Stimulated activated CD4-positive, alpha-beta T cell treated with anti-CD3 and anti-CD28 coated beads, TNF-alpha, amount 100 ng/mL, for 1 hour (primary cell): Measurements from ENCODE around the gene DNAH6.
"Not testable (repeated sequence)": the region's sequence is repeated elsewhere in the genome, so short reads cannot be mapped to it uniquely, and the experiment has no call there.

Experiments used
- DNase-seq, 3 donors: peaks; one replicate each; pipeline ENCODE4 v3.0.0-alpha.2; 2020; ENCODE audit warnings: low read depth in 3 of 3, low spot score in 1 of 3

The DNAH6 gene

GRCh38 chr2:84735389-84735788 is 219.1 kb downstream of the DNAH6 start:
- DNase-seq: no peak

- DNase-seq: peak in 2 of 3 donors; percentile 11 to 21
Observed at GRCh38 chr2:84741182-84741822, 225.0 kb downstream of the DNAH6 start.

- DNase-seq: no peak
Observed at GRCh38 chr2:84748341-84748740, 232.0 kb downstream of the DNAH6 start.

DNA sequence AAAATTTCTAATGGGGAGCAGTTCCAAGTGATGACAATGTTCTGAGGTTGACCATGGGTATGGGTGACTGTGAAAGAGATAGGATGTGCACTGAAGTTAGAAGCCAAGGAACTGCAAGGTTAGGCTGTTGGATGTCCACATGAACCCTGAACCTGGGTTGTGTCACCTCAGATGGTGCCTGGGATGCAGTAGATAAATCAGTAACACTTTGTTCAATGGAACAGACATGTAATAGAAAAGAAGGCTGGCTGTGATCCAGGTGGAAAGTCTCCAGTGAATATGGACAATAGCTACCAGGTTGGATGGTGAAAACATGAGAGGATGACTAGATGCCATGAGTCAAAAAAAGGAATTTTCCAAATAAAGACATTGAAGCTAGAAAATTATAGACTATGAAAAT is 233.1 kb downstream of the DNAH6 start:
- no peak for DNase-seq

DNA sequence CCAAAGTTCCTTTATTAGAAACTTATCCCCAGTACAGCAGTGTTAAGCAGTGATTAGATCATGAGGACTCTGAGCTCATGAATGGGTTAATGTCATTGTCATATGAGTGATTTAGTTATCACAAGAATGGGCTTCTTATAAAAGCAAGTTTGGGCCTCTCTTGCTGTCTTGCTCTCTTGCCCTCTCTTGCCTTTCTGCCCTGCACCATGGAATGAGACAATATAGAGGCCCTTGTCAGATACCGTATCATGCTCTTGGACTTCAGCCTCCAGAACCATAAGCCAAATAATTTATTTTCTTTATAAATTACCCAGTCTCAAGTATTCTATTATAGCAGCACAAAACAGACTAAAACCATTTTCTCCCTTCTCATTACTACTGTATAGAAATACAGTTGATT is 238.8 kb downstream of the DNAH6 start:
- no peak for DNase-seq

GRCh38 chr2:84757648-84758047 is 241.3 kb downstream of the DNAH6 start:
- no peak for DNase-seq

GRCh38 chr2:84766791-84767190 is 250.5 kb downstream of the DNAH6 start:
- DNase-seq: no peak

DNA sequence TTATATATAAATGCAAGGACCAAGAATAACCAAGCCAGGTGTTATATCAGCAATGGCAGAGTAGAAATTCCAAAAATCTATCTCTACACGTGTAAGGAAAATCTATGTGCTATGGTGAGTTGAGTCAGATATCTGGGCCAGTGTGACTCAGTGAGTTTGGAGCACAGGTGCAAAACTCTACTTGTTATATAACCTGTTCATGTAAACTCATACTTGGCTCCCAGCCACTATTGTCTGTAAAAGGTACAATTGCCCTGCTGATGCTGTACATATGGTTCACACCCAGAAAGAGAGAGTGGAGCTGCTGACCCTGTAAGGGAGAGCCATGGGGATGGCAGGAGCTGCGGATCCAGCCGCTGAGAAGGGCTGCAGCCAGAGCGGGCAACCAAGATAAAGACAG is 252.5 kb downstream of the DNAH6 start:
- no peak for DNase-seq

DNA sequence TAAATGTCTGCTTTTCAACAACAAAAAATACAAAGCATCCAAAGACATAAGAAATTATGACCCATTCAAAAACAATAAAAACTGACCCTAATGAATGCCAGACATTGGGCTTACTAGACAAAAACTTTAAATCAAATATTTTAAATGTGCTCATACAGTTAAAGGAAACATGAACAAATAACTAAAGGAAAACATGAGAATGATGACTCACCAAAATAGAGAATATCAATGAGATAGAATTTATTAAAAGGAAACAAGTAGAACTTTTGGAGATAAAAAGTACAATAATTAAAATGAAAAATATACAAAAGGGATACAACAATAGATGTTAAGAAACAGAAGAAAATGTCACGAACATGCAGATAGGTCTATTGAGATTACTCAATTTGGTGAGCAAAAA is 254.0 kb downstream of the DNAH6 start:
- DNase-seq: no peak

DNA sequence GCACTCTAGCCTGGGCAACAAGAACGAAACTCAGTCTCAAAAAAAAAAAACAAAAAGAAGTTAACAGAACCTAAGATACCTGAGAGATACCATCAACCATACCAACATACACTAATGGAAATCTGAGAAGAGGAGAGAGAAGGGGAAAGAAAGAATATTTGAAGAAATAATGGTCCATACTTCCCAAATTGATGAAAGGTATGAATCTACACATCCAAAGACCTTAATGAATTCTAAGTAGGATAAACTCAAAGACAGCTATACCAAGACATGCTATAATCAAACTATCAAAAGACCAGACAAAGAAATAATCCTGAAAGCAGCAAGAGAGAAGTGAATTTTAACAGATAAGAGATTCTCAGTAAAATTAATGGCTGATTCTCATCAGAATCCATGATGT is 255.0 kb downstream of the DNAH6 start:
- DNase-seq: no peak

DNA sequence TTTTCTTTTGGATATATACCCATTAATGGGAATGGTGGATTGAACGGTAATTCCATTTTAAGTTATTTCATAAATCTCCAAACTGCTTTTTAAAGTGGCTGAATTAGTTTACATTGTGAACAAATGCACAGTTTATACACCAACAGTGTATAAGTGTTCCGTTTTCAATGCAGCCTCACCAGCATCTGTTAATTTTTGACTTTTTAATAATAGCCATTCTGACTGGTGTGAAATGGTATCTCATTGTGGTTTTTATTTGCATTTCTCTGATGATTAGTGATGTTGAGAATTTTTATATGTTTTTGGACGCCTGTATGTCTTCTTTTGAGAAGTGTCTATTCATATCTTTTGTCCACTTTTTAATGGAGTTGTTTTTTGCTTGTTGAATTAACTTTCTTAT is 257.3 kb downstream of the DNAH6 start:
- not testable (repeated sequence) for DNase-seq

DNA sequence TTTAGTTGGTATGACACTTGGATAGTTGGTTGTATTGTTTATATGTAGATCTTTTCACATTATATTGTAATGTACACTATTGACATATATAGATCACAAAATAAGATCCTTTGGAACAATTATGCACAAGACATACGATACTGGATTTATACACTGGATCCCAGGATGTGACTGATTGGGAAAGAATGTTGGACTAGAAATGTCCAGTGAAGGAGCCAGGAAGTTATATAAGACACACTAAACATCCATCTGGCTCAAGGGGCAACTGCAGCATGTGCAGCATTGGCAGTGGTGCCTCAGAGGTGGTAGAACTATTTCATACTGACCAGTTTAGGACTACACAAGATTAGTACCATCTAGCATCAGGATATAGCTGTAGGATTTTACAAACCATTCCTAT is 259.7 kb downstream of the DNAH6 start:
- DNase-seq: no peak

GRCh38 chr2:84778911-84779690 is 262.8 kb downstream of the DNAH6 start:
- no peak for DNase-seq

DNA sequence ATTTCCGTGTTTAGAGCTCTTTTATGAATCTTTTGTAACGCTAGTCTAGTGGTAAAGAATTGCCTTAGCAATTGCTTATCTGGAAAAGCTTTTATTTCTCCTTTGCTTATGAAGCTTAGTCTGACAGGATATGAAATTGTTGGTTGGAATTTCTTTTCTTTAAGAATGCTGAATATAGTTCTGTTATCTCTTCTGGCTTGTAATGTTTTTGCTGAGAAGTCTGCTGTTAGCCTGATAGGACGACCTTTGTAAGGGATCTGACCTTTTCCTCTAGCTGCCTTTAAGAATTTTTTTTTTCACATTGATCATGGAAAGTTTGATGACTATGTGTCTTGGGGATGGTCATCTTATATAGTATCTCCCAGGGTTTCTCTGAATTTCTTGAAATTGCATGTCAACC is 263.5 kb downstream of the DNAH6 start:
- no peak for DNase-seq

DNA sequence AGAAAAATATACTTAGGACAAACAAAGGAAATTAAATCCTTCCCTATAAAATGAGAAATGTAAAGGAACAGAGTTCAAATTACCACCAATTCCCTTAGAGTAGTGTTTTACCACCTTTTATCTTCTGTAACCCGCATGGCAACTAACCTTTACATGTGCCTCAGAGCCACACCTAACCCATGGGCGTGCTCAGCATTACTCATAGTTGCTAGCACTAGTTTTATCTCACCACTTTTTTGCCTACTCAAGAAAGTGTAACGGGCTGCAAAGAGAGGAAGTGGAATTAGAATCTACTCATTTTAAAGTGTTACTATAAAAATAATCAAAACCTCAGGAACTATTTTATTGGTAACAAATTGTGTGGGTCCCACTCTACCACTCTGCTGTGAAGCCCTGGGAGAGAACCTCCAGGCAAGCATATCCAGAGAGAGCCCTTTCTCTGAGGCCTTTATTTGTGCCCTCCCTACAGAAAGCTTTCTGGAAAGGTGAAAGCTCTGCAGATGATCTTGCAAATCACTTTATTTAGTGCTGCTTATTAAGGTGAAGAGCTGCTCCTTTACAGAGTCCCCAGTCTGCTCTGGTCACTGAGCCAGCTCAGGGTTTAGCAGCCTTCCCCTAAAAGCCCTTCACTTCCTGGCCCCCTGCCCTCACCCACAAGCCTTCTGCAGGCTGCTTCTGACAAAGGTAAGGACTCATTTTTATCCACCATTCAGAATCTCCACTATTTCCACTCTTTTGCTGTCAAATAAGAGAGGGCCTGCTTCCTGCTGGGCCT is 265.8 kb downstream of the DNAH6 start:
- DNase-seq: peak in 2 of 3 donors; percentile 19 to 22

DNA sequence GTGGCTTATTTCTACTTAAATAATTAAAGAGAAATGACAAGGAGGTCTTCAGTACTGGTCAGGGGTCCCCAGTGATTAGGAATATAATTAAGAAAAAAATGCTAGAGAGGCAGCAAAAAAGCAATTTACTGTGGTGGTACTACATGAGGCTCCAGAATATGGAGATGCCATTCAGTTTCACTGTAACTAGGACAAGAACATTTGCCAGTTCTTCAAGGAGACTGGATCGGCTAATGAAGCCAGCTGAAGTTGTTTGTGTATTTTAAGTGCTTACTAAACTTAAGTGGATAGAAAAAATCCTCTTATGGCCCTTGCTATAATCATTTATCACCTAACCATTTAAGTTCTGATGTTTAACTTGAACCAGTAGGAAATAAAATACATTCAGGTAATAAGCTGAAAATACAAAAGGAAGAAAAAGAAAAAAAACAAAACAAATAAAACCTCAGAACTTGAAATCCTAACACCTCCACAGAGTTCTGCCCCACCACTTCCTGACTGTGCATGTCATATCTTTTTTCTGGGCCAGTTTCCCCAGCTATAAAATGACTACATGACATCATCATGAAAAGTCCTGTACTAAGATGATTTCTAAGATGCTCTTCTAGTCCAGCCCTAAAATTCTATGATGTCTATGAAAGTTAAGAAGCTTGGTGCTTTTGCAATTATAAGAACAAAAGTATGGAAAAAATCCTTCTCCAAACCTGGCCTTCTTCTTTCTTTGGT is 266.6 kb downstream of the DNAH6 start:
- DNase-seq: peak in 1 of 3 donors; percentile 3

DNA sequence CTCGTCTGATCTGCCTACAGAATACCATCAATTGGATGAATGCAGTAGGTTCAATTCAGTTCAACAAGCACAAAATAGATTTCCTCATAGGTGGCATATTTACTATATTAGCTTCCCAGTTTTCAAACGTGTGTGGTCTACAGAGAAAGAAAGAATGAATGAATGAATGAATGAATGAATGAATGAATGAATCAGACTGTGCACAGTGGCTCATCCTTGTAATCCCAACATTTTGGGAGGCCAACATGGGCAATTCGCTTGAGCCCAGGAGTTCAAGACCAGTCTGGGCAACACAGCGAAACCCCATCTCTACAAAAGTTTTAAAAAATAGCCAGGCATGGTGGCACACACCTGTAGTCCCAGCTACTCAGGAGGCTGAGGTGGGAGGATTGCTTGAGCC is 269.7 kb downstream of the DNAH6 start:
- DNase-seq: no peak

GRCh38 chr2:84786601-84787000 is 270.3 kb downstream of the DNAH6 start:
- DNase-seq: no peak

DNA sequence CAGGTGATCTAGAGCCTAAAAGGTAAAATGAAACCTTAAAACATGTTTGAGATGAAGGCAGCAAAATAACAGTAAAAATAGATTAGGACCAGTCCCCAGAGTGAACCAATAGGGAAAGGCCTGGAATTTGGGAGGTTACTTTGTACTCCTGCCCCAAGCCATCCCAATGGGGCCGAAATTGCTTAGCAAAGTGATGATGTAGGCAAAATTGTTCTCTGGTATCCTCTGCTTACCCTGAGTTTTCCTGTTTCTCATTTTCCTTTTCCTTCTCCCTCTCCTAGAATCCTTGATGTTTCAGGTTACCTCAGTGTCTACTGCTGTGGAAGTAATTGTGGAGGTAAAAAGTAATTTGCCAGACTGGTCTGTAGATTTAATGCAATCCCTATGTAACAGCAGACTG is 271.7 kb downstream of the DNAH6 start:
- DNase-seq: no peak

DNA sequence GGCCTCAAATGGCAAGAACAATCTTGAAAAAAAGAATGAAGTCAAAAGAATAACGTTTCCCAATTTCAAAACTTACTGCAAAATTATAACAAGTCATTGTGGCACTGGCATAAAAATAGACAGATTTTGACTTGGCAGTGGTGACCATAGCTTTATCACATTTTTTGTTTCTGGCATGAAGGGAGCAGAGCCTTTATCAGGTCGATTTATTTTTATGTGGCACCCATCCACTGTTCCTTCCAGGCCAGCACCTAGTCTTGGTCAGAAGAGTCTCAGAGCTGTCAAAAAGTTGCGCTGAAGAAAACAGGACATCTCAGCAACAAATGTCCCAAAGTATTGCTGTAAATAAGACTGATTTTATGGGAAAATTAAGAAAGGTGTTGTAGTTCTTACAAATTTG is 272.2 kb downstream of the DNAH6 start:
- no peak for DNase-seq

DNA sequence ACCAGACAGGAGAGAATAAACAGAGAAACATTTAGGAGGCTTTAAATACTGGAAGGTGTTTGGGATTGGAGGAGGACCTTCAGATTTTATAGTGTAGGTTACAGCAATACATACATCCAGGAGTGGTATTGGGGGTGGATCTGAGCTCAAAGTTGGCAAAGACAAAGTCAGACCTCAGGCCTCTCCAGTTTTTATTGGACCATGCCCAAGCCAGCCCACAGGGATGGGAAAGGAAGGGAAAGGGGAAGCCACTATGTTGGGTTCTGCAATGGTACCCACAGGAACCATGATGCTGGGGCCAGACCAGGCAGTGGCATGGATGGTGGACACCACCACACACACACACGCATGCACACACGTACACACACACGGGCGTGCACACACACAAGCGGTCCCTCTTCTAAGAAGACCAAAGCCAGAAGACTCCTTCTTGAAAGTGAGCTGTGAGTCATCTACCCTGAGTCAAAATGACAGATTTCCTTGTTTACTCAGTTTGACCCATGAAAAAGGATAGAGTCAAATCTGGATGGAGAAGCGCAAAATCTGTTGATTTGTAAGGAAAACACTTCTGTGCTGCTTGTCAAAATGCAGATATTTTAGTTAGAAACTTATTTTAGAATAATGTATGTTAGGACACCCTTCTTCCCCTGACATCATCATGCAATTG is 276.7 kb downstream of the DNAH6 start:
- no peak for DNase-seq
